Ovary (tissue), 9 donors: Measurements from ENCODE around the gene C15orf39. TPM values are rescaled to one million over a fixed set of nuclear protein-coding genes. Genes with fewer than 3 reads are reported as not detected.
"Not testable (repeated sequence)": the region's sequence is repeated elsewhere in the genome, so short reads cannot be mapped to it uniquely, and the experiment has no call there.

Experiments used
- DNase-seq, 5 donors: peaks; one replicate each; pipeline ENCODE4 v3.0.0-alpha.2; 2019 to 2020
- H3K27ac ChIP-seq, 2 donors: fragments of 200-600 bp; one replicate each; pipeline versions ENCODE4 v1.5.1 to v1.8.0; 2019 to 2022
- H3K27me3 ChIP-seq: fragments of 200-600 bp; one replicate; pipeline ENCODE4 v1.8.0; 2022
- H3K36me3 ChIP-seq: fragments of 200-600 bp; sonication (generic); one replicate; pipeline ENCODE4 v1.5.1; 2019
- H3K4me1 ChIP-seq: one replicate; pipeline ENCODE4 v1.8.1; 2013; ENCODE audit warnings: mild to moderate bottlenecking, moderate library complexity; ENCODE audit not compliant: insufficient read depth
- H3K4me3 ChIP-seq: fragments of 200-600 bp; sonication (generic); one replicate; pipeline ENCODE4 v1.5.1; 2017
- H3K9me3 ChIP-seq, 2 donors: fragments of 200-600 bp in 1 of 2; sonication (generic) in 1 of 2; one replicate each; pipeline versions ENCODE4 v1.5.1 to v1.8.1; 2013 to 2019; ENCODE audit warnings: mild to moderate bottlenecking in 1 of 2, moderate library complexity in 1 of 2
- EP300 ChIP-seq: sonication (generic); formaldehyde crosslinking; IDR thresholded peaks from one replicate; pipeline ENCODE4 v1.6.1; 2017; ENCODE audit warnings: antibody characterized with exemption
- POLR2A ChIP-seq: fragments of 450-650 bp; IDR thresholded peaks from one replicate; pipeline ENCODE4 v1.6.1; 2017; ENCODE audit warnings: antibody characterized with exemption, mild to moderate bottlenecking, moderate library complexity
- WGBS, 3 donors: extraction: QIAGEN DNeasy Blood & Tissue Kit in 1 of 3; methylation state at CpG; one replicate each; pipeline versions ENCODE4 v1.1.5 to v1.1.7; 2013 to 2017; 5-methylcytosine and 5-hydroxymethylcytosine counted together
- intact Hi-C, 4 donors: fragments of 100-400 bp; cut with DNase I; formaldehyde crosslinking; loops; one replicate each; pipeline versions ENCODE4 v1.11.0 to v1.15.1; 2022 to 2023
- polyA plus RNA-seq, 2 donors: library from polyadenylated mRNA; stranded (reverse); fragments of 200-250 nt in 1 of 2; fragments of 350-450 nt in 1 of 2; fragmentation: Illumina TruSeq in 1 of 2; extraction: RNeasy Lipid Tissue Mini Kit (QIAGEN cat#74804) in 1 of 2; gene quantifications; one replicate each; pipeline ENCODE4 v1.2.3, GENCODE V29; 2013 to 2014
- total RNA-seq, 7 donors: library from RNA; depleted of rRNA in 2 of 7; stranded (reverse); fragments of >200 nt in 2 of 7; fragmentation: NEBNext Ultra II Directional in 3 of 7; extraction: Animal tissue kit (Norgen Biotek cat#: 25700) in 3 of 7; gene quantifications; one replicate each; pipeline versions ENCODE4 v1.1.0 to v1.2.4, GENCODE V29; 2016 to 2023
- TF ChIP-seq, protein P1 (sequence below), 3 donors: fragments of 450-650 bp in 2 of 3; fragments of 200-600 bp in 1 of 3; IDR thresholded peaks; one replicate each; pipeline versions ENCODE4 v1.5.1 to v1.8.0; 2016 to 2022; ENCODE audit warnings: antibody characterized with exemption in 3 of 3, mild to moderate bottlenecking in 1 of 3
- donor health status: DM: no; HTN: no; CAD: no; lungs with moderate emphysema.
- donor health status: DM: no; HTN: no; CAD: no.
- donor health status: Bipolar disorder and iron deficiency.
- donor health status: DM: yes; HTN: yes; CAD: no.
- donor health status: DM: no; HTN: no; CAD: no.
- donor health status: DM: yes; HTN: yes; CAD: no.

C15orf39 gene
- total and polyA plus RNA-seq, 9 donors: 4.8 to 66.1 (median 39.2) TPM

DNA sequence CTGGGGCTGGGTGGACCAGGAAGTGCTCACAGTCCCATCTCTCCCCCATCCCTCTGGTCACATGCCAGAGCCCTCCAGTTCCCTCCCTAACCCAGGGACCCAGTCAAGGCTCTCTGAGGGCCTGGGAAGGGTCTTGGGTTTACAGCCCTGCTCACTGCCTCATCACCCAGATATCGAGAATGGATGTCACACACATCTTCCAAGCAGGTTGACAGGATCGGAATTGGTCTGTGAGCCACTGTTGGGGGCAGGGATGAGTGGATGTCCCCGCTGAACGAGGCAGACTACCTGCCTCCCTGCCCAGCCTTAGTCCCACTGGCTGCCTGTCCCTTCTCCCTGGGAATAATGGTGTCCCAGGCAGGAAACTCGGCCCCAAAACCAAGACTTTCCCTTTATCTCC is 36.5 kb downstream of the C15orf39 start:
- DNase-seq: no peak

DNA sequence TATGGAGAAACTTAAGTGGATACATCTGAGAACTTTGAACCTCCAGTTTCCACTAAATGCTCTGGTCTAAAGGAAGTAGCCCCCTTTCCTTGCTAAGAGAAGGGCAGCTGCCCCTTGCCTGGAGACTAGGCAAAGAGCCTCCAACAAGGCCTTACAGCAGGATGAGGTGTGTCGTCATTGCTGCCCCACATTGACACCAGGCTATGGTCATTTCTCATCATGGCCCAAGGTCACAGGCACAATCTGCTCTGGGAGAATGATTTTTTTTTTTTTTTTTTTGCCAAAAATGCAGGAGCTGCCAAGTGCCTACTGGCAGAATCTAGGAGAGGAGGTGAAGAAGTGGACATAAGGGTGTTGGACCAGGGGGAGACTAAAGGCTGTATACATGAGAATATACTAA is 44.1 kb downstream of the C15orf39 start:
- H3K27ac ChIP-seq, H3K27me3 ChIP-seq, DNase-seq, H3K9me3 ChIP-seq, H3K36me3 ChIP-seq, H3K4me1 ChIP-seq, intact Hi-C loops, H3K4me3 ChIP-seq: not testable (repeated sequence)
- 76 to 81% (median 79%) methylated on average over 1 of the region's 1 CpG for WGBS, 3 donors

More for the DNA sequence above, 36.5 kb downstream of the C15orf39 start:
- Histone ChIP-seq H3K27ac (no peak overlapping the region), H3K36me3 (no peaks in the 10 kb centered on the region), H3K4me3 (no peak overlapping the region), H3K4me1 (no peaks in the 10 kb centered on the region), H3K27me3 (no peaks in the 10 kb centered on the region), H3K9me3 (no peaks in the 10 kb centered on the region)
- intact Hi-C loops: loop anchor here in 2 of 4 donors (10.0 kb wide), 2 partner anchors 77 to 87 kb away; no protein-coding TSS in a partner anchor
- TF ChIP-seq, protein P1, sequence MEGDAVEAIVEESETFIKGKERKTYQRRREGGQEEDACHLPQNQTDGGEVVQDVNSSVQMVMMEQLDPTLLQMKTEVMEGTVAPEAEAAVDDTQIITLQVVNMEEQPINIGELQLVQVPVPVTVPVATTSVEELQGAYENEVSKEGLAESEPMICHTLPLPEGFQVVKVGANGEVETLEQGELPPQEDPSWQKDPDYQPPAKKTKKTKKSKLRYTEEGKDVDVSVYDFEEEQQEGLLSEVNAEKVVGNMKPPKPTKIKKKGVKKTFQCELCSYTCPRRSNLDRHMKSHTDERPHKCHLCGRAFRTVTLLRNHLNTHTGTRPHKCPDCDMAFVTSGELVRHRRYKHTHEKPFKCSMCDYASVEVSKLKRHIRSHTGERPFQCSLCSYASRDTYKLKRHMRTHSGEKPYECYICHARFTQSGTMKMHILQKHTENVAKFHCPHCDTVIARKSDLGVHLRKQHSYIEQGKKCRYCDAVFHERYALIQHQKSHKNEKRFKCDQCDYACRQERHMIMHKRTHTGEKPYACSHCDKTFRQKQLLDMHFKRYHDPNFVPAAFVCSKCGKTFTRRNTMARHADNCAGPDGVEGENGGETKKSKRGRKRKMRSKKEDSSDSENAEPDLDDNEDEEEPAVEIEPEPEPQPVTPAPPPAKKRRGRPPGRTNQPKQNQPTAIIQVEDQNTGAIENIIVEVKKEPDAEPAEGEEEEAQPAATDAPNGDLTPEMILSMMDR (IDR thresholded peaks at IDR 0.05): no peak
- TF ChIP-seq POLR2A: no peak
- no peak for TF ChIP-seq EP300
- 70 to 76% (median 74%) methylated on average over 5 of the region's 5 CpGs for WGBS, 3 donors

DNA sequence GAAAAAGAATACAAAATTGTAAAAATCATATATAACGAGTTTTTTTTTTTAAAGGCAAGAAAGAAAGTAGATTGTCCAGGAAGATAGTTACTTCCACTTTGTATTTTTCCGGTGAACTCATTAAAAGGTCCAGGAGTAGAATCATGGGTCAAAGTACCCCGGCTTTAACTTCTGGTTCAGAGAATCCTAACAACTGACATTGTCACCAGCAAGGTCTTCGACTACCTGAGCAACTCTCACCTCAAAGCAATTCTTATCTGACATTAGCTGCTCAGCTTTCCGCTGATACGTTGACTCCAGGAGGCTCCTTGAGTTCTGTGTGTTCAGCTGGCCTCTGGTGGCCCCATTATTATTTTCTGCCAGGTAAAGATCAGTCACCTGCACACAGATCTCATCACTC is 47.3 kb downstream of the C15orf39 start:
- intact Hi-C loops, H3K36me3 ChIP-seq, H3K9me3 ChIP-seq, H3K27me3 ChIP-seq, DNase-seq, H3K4me1 ChIP-seq, H3K27ac ChIP-seq, H3K4me3 ChIP-seq: not testable (repeated sequence)
- WGBS, 3 donors: 65 to 75% (median 68%) methylated on average over 6 of the region's 6 CpGs

DNA sequence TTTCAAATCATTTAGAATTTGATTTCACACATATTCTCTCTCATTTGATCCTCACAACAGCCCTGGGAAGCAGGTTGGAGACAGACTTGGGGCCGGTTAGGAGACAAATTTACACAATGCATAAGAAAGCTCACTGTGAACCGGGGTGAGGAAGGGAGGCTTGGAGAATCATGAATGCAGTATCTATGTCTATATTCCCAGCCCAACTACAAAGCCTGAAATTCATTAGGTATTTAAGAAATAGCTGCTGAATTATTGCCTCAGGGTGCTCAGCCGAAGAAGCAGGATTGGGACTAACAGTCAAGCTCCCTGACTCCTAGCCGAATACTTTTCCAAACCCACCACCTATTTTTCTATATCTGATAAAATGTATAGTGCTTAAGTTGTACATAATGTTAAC is 48.0 kb downstream of the C15orf39 start:
- TF ChIP-seq, protein P1 (IDR thresholded peaks at IDR 0.05): no peak
- TF ChIP-seq POLR2A (no peak), EP300 (no peak)
- WGBS, 3 donors: 71 to 83% (median 78%) methylated on average over 4 of the region's 4 CpGs
- no peak for DNase-seq

DNA sequence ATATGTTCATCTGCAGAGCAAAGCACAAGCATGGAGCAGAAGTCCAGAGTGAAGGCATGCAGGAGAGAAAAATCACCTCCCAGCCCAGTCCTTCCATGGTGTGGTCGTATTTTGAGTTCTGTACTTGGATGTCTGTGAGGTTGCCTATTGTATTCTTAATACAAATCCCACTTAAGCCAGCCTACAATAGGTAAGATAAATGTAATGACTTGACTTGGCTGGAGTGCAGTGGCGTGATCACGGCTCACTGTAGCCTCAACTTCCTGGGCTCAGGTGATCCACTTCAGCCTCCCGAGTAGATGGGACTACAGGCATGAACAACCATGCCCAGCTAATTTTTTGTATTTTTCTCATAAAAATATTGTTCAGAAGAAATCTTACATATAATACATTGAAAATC is 49.7 kb downstream of the C15orf39 start:
- H3K4me3 ChIP-seq, DNase-seq, H3K27ac ChIP-seq, H3K27me3 ChIP-seq, H3K36me3 ChIP-seq, intact Hi-C loops, H3K9me3 ChIP-seq, H3K4me1 ChIP-seq: not testable (repeated sequence)
- WGBS, 3 donors: 77 to 81% (median 81%) methylated on average over 4 of the region's 4 CpGs

More for the DNA sequence above, 48.0 kb downstream of the C15orf39 start:
- Histone ChIP-seq H3K9me3 (no peaks in the 10 kb centered on the region), H3K4me3 (no peak overlapping the region), H3K27me3 (no peaks in the 10 kb centered on the region), H3K27ac (no peak overlapping the region), H3K36me3 (no peaks in the 10 kb centered on the region), H3K4me1 (no peaks in the 10 kb centered on the region)
- intact Hi-C loops: no loop called here

DNA sequence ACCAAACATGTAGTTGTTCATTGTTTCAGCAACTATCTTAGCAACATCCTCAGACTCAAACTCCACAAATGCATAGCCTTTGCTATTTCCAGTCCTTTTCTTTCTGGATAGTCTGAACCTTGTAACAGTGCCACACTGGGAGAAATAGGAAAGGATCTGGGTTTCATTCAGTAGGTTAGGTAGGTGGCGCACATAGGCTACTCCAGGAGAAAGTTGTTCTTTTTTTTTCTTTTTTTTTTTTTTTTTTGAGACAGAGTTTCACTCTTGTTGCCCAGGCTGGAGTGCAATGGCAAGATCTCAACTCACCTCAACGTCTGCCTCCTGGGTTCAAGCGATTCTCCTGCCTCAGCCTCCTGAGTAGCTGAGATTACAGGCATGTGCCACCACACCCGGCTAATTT is 50.6 kb downstream of the C15orf39 start:
- H3K36me3 ChIP-seq, H3K4me3 ChIP-seq, H3K27ac ChIP-seq, intact Hi-C loops, H3K9me3 ChIP-seq, H3K4me1 ChIP-seq, H3K27me3 ChIP-seq, DNase-seq: not testable (repeated sequence)
- WGBS, 3 donors: 69 to 78% (median 75%) methylated on average over 4 of the region's 4 CpGs

DNA sequence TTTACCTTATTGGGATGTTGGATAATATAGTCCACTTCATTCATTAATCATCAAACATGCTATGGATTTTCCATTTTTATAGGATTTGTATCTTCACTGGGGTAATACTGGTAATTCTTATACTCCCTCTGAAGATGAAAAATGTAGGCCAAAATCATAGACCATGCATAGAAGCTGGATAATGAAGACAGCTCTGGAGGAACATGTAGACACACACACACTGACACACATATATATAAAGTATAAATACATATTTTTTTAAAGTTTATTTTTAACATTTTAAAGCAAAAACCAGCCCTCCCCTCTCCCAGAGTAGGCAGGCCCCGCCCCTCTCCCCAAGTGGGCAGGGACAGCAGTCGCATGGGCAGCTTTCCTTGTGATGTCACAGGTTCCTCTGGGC is 56.4 kb downstream of the C15orf39 start, which contains the start of gene GOLGA6C:
GOLGA6C (plus strand) TSS at position 301 of the 400 bp plus-strand sequence. CDS start 265 bp downstream, outside the sequence.
- H3K27me3 ChIP-seq: not testable (repeated sequence)
- WGBS, 3 donors: 100% methylated on average over 1 of the region's 2 CpGs; no CpG with 5 or more reads in 2 of the 3 donors

DNA sequence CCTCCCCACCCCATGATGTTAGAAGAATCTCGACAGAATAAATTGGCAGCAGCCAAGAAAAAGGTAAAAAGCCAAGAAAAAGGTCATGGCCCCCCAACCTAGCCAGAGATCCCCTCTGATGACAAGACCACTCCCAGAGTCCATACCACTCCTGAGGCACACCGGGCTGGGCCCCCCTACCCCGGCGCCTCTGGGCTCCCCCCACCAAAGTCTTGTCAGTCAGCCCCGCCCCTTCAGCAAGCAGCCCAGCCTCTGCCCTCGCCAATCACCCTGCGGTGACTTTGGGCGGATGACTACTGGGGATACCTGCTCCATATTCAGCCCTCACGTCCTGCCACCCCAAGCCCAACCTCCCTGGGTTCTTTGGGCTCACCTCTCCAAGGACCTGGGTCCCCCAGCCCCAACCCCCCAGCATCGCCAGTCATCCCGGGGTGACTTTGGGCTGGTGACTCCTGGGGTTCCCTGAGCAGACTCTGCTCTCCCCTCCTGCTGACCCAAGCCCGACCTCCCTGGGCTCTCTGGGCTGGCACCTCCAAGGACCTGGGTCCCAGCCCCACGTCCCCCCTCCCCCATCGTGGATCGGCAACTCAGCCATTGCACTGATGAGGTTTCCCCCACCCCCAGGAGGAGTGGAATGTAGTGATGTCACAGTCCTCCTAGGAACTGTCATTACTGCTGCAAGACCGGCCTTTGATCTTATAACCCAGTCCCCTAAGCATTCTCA is 57.1 kb downstream of the C15orf39 start:
- 67 to 82% (median 77%) methylated on average over 7 to 11 of the region's 16 CpGs for WGBS, 3 donors
- intact Hi-C loops, H3K4me3 ChIP-seq, H3K27ac ChIP-seq, H3K27me3 ChIP-seq, H3K9me3 ChIP-seq, H3K36me3 ChIP-seq, H3K4me1 ChIP-seq, DNase-seq: not testable (repeated sequence)

More for the DNA sequence above, 56.4 kb downstream of the C15orf39 start, which contains the start of gene GOLGA6C:
- H3K4me1 ChIP-seq, H3K9me3 ChIP-seq, H3K36me3 ChIP-seq, H3K4me3 ChIP-seq, intact Hi-C loops, H3K27ac ChIP-seq, DNase-seq: not testable (repeated sequence)

DNA sequence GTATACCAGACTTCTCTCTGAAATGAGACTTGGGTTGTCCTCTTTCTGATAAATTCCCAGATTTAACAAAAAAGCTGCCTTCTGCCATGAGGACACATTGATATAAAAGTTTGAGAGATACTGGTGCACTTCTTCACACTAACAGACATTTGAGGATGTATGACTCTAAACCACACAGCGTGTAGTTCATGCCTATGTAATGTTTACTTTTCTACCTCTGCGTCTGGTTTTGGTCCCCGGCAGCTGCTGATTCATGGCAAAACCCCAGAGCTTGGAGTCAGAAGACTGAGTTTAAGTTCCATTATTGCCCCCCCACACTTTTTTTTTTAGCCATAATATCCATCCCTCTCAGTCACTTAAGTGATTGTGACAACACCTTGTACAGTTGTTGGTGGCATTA is 58.2 kb downstream of the C15orf39 start:
- no CpG with 5 or more reads among the region's 3 CpGs for WGBS, 3 donors
- not testable (repeated sequence) for H3K4me1 ChIP-seq

More for the DNA sequence above, 58.2 kb downstream of the C15orf39 start:
- H3K4me3 ChIP-seq, H3K36me3 ChIP-seq, H3K9me3 ChIP-seq, H3K27ac ChIP-seq, H3K27me3 ChIP-seq, intact Hi-C loops, DNase-seq: not testable (repeated sequence)
